Left kidney (tissue), 2 donors: ENCODE measurements around the gene ARNT2. TPM values are rescaled to one million over a fixed set of nuclear protein-coding genes. Genes with fewer than 3 reads are reported as not detected.
"Not testable (repeated sequence)": the region's sequence is repeated elsewhere in the genome, so short reads cannot be mapped to it uniquely, and the experiment has no call there.

Experiments used
- DNase-seq: peaks from one replicate; pipeline ENCODE4 v3.0.0-alpha.2; 2013
- polyA plus RNA-seq: library from polyadenylated mRNA; unstranded; fragments of 120-200 nt; gene quantifications from one replicate; pipeline ENCODE4 v1.2.1, GENCODE V29; 2013; ENCODE audit not compliant: insufficient read length

ARNT2 gene
- polyA plus RNA-seq, 1 donor: 60.8 TPM

DNA sequence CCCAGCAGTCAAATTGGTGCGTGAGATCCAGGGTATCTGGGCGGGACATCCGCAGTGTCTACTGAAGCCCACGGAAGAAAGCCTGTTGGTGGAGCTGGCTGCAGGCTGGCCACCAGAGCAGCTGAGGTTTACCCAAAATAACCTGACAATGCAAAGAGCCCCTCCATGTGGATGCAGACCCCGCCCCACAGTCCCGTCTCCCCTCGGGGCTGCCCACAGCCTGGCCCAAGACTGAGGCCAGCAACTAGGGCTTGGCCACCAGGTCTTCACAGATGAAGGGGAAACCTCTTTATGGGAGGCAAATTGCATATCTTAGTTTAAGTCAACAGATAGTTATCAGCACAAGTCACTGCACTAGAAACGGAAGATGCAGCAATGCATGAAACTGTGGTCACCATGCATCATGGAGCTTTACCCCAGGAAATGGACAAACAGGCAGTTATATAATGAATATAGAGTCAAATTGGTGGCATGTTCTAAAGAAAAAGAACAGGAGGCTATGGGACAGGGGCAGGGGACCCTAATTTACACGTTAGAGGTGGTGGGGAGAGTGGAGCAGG is 86.3 kb downstream of the ARNT2 start:
- DNase-seq: no peak

DNA sequence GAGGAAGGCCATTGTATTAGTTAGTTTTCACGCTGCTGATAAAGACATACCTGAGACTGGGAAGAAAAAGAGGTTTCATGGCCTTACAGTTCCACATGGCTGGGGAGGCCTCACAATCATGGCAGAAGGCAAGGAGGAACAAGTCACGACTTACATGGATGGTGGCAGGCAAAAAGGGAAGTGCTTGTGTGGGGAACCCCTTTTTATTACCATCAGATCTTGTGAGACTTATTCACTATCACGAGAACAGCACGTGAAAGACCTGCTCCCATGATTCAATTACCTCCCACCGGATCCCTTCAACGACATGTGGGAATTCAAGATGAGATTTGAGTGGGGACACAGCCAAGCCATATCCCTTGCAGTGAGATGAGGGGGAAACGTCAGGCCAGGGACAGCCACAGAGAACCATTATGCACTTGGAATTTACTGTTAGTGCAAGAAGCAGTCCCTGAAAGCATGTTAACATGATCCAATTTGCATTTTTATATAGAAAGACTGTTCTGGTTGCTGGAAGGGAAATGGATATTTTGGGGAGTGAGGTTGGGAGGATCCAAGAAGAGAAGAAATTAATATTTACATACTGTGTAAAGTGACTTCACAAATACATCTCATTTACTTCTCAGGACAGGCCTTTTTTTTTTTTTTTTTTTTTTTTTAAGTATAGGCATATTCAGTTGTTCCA is 87.1 kb downstream of the ARNT2 start:
- DNase-seq: no peak

GRCh38 chr15:80492409-80492808 is 88.2 kb downstream of the ARNT2 start:
- DNase-seq: no peak

DNA sequence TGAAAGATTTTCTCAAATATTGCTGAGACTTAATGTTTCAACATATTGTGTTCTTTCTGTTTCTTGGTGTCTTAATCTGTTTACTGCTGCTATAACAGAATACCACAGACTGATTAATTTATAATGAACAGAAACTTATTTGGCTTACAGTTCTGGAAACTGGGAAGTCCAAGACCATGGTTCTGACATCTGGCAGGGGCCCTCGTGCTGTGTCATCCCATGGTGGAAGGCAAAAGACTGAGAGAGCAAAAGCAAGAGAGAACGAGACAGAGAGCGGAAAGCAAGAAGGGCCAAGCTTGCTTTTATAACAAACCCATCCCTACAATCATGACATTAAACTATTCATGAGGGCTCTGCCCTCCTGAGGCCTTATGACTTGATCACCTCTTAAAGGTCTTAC is 88.7 kb downstream of the ARNT2 start:
- DNase-seq: no peak

DNA sequence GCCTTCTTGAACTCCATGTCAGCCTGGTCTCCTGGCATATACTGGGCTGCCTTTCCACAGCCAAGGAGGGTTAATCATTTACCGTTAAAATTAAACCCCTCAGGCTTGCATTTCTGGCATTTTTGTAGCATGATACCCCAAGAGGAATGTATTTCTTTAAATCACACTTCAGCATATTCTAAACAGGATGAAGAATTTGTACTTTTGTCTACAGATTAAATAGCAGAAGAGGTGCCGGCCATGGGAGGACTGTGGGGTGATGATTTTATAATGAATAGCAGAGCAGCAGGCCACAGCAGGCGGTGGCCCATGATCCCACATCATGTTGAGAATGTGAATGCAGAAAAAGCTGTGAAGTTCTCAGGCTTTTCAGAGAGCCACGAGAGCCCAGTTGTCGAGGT is 90.2 kb downstream of the ARNT2 start:
- DNase-seq: peak; percentile 67

DNA sequence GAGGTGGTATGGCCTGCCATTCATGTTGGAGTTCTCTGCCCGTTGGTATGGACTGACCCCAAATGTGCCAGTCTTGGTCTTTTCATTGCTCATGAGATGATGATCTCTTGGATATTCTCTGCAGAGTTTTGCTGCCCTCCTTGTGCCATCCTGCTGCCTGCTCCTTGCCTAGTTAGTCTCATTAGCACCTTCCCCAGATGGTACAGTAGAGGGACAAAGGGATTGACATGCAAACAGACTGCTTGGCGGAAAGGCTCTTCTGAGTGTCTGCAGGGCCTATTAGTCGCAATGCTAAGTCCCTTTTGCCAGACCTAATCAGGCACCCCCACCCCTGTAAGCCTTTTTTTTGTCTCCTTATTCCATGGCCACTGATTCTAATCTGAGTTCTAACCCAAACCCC is 90.6 kb downstream of the ARNT2 start:
- no peak for DNase-seq

DNA sequence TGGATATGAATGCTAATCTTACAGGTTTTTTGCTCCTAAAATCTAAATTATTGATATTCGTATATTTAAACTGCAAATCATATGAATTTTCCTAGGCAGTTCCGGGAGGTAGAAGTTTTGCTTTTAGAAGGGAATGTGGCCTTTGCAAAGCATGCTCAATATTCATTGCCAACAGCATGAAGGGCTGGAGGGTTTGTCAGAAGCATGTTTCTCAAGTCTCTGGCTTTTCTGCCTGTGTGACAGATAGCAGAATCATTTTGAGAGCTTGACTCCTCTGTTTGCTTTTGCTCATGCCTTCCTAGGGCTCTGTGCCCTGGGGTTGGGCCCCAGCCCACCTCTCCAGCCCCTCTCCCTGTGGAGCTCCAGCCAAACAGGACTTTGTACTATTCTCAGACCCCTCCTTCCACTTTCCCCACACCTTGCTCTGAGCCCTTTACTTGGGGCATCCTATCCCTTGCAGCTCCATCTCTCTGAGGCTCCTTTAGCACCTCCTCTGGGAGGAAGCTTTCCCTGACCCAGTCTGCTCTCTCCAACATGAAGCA is 91.3 kb downstream of the ARNT2 start:
- no peak for DNase-seq

DNA sequence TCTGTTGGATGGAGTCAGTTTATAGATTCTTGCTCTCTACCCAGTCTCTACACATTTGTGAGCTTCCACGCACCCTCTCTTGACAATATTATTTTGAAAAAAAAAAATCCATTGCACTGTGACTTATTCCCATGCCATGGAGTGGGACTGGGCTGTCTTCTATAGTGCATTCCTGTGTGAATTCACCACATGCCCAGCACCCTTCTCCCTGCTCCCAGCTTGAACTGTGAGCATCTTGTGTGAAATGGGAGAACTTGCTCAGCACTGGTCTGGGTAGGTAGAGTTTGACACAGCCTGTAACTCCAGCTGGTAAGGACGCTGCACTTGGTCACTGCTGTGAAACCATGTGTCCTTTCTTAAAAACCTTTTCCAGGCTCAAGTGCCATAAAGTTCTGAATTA is 91.9 kb downstream of the ARNT2 start:
- DNase-seq: no peak

- no peak for DNase-seq
These were observed 93.0 kb downstream of the ARNT2 start for GRCh38 chr15:80497221-80497620.

- DNase-seq: no peak
These were observed 94.5 kb downstream of the ARNT2 start for GRCh38 chr15:80498652-80499051.

GRCh38 chr15:80500021-80500420 is 95.8 kb downstream of the ARNT2 start:
- no peak for DNase-seq

- DNase-seq: no peak
These were observed 97.3 kb downstream of the ARNT2 start for GRCh38 chr15:80501476-80501875.

DNA sequence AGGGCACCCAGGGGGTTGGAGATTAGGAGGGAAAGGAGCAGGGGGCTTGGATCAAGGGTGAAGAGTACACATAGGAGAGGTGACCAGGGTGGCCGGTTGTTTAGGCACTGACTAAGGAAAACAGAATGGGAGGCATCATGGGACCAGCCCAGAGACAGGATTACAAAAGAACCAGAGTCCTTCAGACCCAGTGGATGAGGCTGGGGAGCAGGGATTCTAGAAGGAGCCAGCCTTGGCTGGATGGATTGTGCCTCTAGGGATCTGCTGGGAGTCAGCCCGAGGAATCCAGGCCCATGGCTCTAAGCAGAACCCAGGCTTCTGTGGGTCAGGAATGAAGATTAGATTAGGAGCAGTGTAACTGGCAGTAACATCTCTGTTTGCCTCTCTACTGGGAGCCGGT is 98.6 kb downstream of the ARNT2 start:
- no peak for DNase-seq

DNA sequence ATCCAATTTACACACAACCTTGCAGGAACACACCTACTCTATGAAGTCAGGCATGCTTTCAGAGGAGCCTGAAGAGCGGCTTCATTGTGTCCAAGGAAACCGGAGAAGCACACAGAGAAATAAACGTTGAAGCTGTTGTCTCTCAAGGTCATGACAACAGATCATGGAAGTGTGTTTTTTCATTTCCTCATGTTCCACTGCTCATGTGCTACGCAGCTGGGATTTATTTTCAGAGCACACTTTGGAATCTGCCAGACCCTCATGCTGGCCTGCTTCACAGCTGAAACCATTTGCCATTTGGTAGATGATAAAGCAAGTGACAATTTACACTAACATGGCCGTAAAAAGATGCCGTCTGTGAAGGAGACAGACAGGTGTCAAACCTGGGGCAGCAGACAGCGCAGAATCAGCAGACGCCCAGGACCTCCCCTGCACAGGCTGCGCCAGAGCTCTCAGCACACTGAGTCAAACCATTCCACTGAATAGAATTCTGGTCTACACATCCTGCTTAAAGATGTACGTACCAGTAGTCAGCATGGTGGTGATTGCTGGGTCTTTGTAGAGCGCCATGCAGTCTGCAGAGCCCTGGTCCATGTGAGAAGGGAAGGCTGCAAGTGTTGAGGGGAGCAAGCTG is 99.3 kb downstream of the ARNT2 start:
- DNase-seq: peak; percentile 40

- DNase-seq: no peak
These were observed 100.7 kb downstream of the ARNT2 start for GRCh38 chr15:80504931-80505330.

GRCh38 chr15:80506286-80506893 is 102.2 kb downstream of the ARNT2 start:
- no peak for DNase-seq

- no peak for DNase-seq
These were observed 102.9 kb downstream of the ARNT2 start for GRCh38 chr15:80507131-80507530.

DNA sequence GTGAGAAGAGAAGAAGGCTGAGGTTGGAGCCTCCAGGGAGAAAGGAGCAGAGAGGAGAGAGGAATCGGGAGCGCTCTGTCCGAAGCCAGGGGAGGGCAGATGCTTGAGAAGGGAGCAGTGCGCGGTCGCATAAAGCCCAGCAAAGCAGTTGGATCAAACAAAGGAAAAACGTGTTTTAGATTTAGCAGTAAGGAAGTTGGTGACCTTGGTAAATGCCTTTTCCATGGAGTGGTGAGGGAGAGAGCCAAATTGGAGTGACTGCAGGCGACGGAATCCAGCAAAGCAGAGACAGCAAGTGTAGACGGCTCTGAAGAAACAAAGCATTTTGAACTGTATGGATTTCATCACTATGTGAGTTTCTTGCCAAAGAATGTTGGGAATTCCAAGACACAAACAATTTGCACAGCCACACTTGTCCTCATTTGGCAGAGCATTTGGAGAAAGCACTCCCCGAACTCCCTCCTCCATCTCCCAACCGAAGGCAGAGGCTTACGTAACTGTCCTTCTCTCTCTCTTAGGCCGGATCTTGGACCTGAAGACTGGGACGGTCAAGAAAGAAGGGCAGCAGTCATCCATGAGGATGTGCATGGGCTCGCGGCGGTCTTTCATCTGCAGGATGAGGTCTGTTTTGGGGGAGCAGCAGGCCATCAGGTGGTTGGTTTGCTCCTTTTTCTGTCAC is 103.6 kb downstream of the ARNT2 start:
- DNase-seq: no peak

GRCh38 chr15:80508783-80509182 is 104.6 kb downstream of the ARNT2 start:
- DNase-seq: no peak

DNA sequence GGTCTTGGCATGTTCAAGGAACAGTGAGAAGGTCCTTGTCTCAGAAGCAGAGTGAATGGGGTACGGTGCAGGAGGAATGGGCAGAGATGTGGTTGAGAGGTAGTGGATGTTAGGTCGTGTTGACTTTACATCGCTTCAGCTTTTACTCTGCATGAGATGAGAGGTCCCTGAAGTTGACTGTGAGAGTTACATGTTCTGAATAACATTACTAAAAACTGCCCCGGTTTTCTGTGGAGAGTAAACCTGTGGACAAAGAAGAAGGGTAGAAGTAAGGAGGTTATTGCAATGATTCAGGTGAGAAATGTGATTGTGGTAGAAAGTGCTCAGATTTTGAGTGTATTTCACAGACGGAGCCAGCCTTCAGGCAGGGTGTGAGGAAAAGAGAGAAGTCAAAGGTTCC is 105.6 kb downstream of the ARNT2 start:
- DNase-seq: no peak

- DNase-seq: not testable (repeated sequence)
These were observed 106.8 kb downstream of the ARNT2 start for GRCh38 chr15:80510985-80511384.
